HepG2 (cell line): ENCODE measurements around the gene PLLP. TPM values are rescaled to one million over a fixed set of nuclear protein-coding genes. Genes with fewer than 3 reads are reported as not detected.
A peak's percentile ranks its signal among the peaks of the same experiment; 100 is the strongest.

Experiments used
- AHR ChIP-seq: IDR thresholded peaks from 2 replicates; pipeline ENCODE4 v1.6.1; 2018; ENCODE audit warnings: missing genetic modification reagents, missing compliant biosample characterization
- DBP ChIP-seq: sonication (generic); formaldehyde crosslinking; IDR thresholded peaks from 2 replicates; pipeline ENCODE4 v1.4.0; 2020; ENCODE audit warnings: missing genetic modification reagents; ENCODE audit errors: not compliant biosample characterization
- FOXO4 ChIP-seq: sonication (generic); formaldehyde crosslinking; conservative IDR thresholded peaks from 2 replicates; pipeline ENCODE4 v1.8.1; 2023; ENCODE audit warnings: missing genetic modification reagents
- HNF4G ChIP-seq, 2 experiments: sonication (generic) in 1 of 2; formaldehyde crosslinking in 1 of 2; IDR thresholded peaks; 2 replicates each; pipeline versions ENCODE4 v1.4.0 to v1.6.1; 2011 to 2020; ENCODE audit warnings: borderline replicate concordance in 2 of 2, low read depth in 2 of 2, mild to moderate bottlenecking in 2 of 2, low read length in 1 of 2, missing genetic modification reagents in 1 of 2, moderate library complexity in 1 of 2
- KDM5A ChIP-seq: fragments of 200-600 bp; sonication (generic); IDR thresholded peaks from 2 replicates; pipeline ENCODE4 v1.7.0; 2018; ENCODE audit warnings: antibody characterized with exemption, mild to moderate bottlenecking, low read length, borderline replicate concordance
- MEIS1 ChIP-seq: sonication (generic); formaldehyde crosslinking; IDR thresholded peaks from 2 replicates; pipeline ENCODE4 v1.9.0; 2021; ENCODE audit warnings: mild to moderate bottlenecking, missing genetic modification reagents, moderate library complexity, borderline replicate concordance
- PAWR ChIP-seq: sonication (generic); formaldehyde crosslinking; IDR thresholded peaks from 2 replicates; pipeline ENCODE4 v1.4.0; 2020; ENCODE audit warnings: missing genetic modification reagents, mild to moderate bottlenecking, borderline replicate concordance
- POLR2AphosphoS2 ChIP-seq: IDR thresholded peaks from 2 replicates; pipeline ENCODE4 v1.6.1; 2011; ENCODE audit warnings: low read depth, low read length, improper control_type of control experiment
- REPIN1 ChIP-seq: sonication (generic); formaldehyde crosslinking; IDR thresholded peaks from 2 replicates; pipeline ENCODE4 v1.8.0; 2022; ENCODE audit warnings: missing genetic modification reagents, low read depth, mild to moderate bottlenecking, borderline replicate concordance
- SATB2 ChIP-seq: sonication (generic); formaldehyde crosslinking; IDR thresholded peaks from 2 replicates; pipeline ENCODE4 v1.5.0; 2020; ENCODE audit warnings: missing genetic modification reagents
- THRA ChIP-seq: sonication (generic); formaldehyde crosslinking; IDR thresholded peaks from 2 replicates; pipeline ENCODE4 v1.4.0; 2020; ENCODE audit warnings: missing genetic modification reagents, borderline replicate concordance
- U2AF2 ChIP-seq: fragments of 200-400 bp; formaldehyde crosslinking; IDR thresholded peaks from 2 replicates; pipeline ENCODE4 v1.6.1; 2017; ENCODE audit warnings: low read depth, mild to moderate bottlenecking, low read length
- ZFP37 ChIP-seq: sonication (generic); formaldehyde crosslinking; IDR thresholded peaks from 2 replicates; pipeline ENCODE4 v1.4.0; 2020; ENCODE audit warnings: missing genetic modification reagents, borderline replicate concordance
- ZKSCAN1 ChIP-seq: fragments of 150-350 bp; IDR thresholded peaks from 2 replicates; pipeline ENCODE4 v1.6.1; 2014; ENCODE audit warnings: low read length
- ZNF780A ChIP-seq: sonication (generic); formaldehyde crosslinking; IDR thresholded peaks from 2 replicates; pipeline ENCODE4 v1.8.0; 2022; ENCODE audit warnings: mild to moderate bottlenecking, missing genetic modification reagents, moderate library complexity
- ZSCAN21 ChIP-seq: sonication (generic); formaldehyde crosslinking; IDR thresholded peaks from 2 replicates; pipeline ENCODE4 v1.8.0; 2022; ENCODE audit warnings: mild to moderate bottlenecking, missing genetic modification reagents, moderate library complexity, borderline replicate concordance
- ZSCAN22 ChIP-seq: sonication (generic); formaldehyde crosslinking; IDR thresholded peaks from 2 replicates; pipeline ENCODE4 v1.4.0; 2020; ENCODE audit warnings: mild to moderate bottlenecking, missing genetic modification reagents
- polyA plus RNA-seq, 8 experiments: library from polyadenylated mRNA; depleted of rRNA in 3 of 8; stranded (reverse) in 7 of 8; unstranded in 1 of 8; fragments of >200 nt; fragmentation: Illumina TruSeq in 4 of 8; extraction: Trizol in 4 of 8; gene quantifications; 2 replicates each; pipeline versions ENCODE4 v1.2.1 to v1.2.3, GENCODE V29; 2011 to 2016; ENCODE audit warnings: low read depth in 4 of 8, missing spikeins in 1 of 8, mixed read lengths in 1 of 8; ENCODE audit not compliant: insufficient read depth in 1 of 8
- total RNA-seq, 5 experiments: library from RNA; depleted of rRNA; stranded (reverse); fragments of >200 nt; fragmentation: Illumina TruSeq; extraction: Trizol; gene quantifications; 2 replicates each; pipeline ENCODE4 v1.2.3, GENCODE V29; 2016; ENCODE audit warnings: low read depth in 1 of 5
- TF ChIP-seq, protein P1 (sequence below): sonication (generic); formaldehyde crosslinking; IDR thresholded peaks from 2 replicates; pipeline ENCODE4 v1.4.0; 2020; ENCODE audit warnings: missing genetic modification reagents, mild to moderate bottlenecking, borderline replicate concordance
- TF ChIP-seq, protein P2 (sequence below): fragments of 450-650 bp; IDR thresholded peaks from 2 replicates; pipeline ENCODE4 v1.6.1; 2017

The PLLP gene
- total and polyA plus RNA-seq, 2 of the 13 experiments (the other 11 are each of a cell fraction or from before 2014, with no cell fraction given) = 60.6 to 127 TPM

GRCh38 chr16:57244767-57245471, 39.6 kb downstream of the PLLP start, which contains the start of gene ARL2BP (continued):
- TF ChIP-seq, protein P1, sequence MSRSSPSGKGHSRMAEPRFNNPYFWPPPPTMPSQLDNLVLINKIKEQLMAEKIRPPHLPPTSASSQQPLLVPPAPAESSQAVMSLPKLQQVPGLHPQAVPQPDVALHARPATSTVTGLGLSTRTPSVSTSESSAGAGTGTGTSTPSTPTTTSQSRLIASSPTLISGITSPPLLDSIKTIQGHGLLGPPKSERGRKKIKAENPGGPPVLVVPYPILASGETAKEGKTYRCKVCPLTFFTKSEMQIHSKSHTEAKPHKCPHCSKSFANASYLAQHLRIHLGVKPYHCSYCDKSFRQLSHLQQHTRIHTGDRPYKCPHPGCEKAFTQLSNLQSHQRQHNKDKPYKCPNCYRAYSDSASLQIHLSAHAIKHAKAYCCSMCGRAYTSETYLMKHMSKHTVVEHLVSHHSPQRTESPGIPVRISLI (CRISPR knock-in tag) = no peak; the same call in 1 of the 2 replicates
- peak; percentile 91 for TF ChIP-seq MEIS1 (CRISPR knock-in tag)
- TF ChIP-seq DBP (CRISPR knock-in tag) = peak; percentile 84
- TF ChIP-seq AHR (CRISPR knock-in tag) = peak; percentile 72; the same call in 1 of the 2 replicates
- peak; percentile 64; the same call in 1 of the 2 replicates for TF ChIP-seq KDM5A
- TF ChIP-seq ZNF780A (CRISPR knock-in tag) = no peak
- peak; percentile 23; the same call in 1 of the 2 replicates for TF ChIP-seq ZFP37 (CRISPR knock-in tag)
- no peak for TF ChIP-seq FOXO4 (CRISPR knock-in tag)
- TF ChIP-seq REPIN1 (CRISPR knock-in tag) = peak; percentile 92
- no peak for TF ChIP-seq ZKSCAN1
- peak; percentile 94 for TF ChIP-seq THRA (CRISPR knock-in tag)
- TF ChIP-seq ZSCAN22 (CRISPR knock-in tag) = peak; percentile 72; the same call in 1 of the 2 replicates
- TF ChIP-seq POLR2AphosphoS2 = peak; percentile 67; the same call in 1 of the 2 replicates
- TF ChIP-seq U2AF2 = 0 out of 2 replicates have a peak, but pooled peaks have one; percentile 83
- peak; percentile 51; the same call in 1 of the 2 replicates for TF ChIP-seq SATB2 (CRISPR knock-in tag)
- TF ChIP-seq PAWR (CRISPR knock-in tag) = no peak
- TF ChIP-seq ZSCAN21 = peak; percentile 98
- TF ChIP-seq, protein P2, sequence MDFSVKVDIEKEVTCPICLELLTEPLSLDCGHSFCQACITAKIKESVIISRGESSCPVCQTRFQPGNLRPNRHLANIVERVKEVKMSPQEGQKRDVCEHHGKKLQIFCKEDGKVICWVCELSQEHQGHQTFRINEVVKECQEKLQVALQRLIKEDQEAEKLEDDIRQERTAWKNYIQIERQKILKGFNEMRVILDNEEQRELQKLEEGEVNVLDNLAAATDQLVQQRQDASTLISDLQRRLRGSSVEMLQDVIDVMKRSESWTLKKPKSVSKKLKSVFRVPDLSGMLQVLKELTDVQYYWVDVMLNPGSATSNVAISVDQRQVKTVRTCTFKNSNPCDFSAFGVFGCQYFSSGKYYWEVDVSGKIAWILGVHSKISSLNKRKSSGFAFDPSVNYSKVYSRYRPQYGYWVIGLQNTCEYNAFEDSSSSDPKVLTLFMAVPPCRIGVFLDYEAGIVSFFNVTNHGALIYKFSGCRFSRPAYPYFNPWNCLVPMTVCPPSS = no peak
- TF ChIP-seq HNF4G (IDR thresholded peaks at IDR 0.05; ENCODE audit: borderline replicate concordance, low read depth, low read length) = no peak
- TF ChIP-seq HNF4G (CRISPR knock-in tag; IDR thresholded peaks at IDR 0.05; ENCODE audit: borderline replicate concordance, low read depth) = peak; percentile 84
